ENCODE results near the gene WWTR1.

GRCh38 chr3:149705416-149705815 is 47.6 kb upstream of the WWTR1 start:
- no peak for TF ChIP-seq CTCF (conservative IDR thresholded peaks at IDR 0.05 in 1 of 2, IDR thresholded peaks at IDR 0.05 in 1 of 2; ENCODE audit: extremely low read depth in 1 of 2, insufficient read depth in 1 of 2, low read depth in 1 of 2, low read length in 2 of 2)
- no peak for TF ChIP-seq EZH2 (IDR thresholded peaks at IDR 0.05; ENCODE audit: borderline replicate concordance, low read length)

Measured in mammary epithelial cell (primary cell).